ENCODE measurements around the gene MSH5.

MSH5 gene

DNA sequence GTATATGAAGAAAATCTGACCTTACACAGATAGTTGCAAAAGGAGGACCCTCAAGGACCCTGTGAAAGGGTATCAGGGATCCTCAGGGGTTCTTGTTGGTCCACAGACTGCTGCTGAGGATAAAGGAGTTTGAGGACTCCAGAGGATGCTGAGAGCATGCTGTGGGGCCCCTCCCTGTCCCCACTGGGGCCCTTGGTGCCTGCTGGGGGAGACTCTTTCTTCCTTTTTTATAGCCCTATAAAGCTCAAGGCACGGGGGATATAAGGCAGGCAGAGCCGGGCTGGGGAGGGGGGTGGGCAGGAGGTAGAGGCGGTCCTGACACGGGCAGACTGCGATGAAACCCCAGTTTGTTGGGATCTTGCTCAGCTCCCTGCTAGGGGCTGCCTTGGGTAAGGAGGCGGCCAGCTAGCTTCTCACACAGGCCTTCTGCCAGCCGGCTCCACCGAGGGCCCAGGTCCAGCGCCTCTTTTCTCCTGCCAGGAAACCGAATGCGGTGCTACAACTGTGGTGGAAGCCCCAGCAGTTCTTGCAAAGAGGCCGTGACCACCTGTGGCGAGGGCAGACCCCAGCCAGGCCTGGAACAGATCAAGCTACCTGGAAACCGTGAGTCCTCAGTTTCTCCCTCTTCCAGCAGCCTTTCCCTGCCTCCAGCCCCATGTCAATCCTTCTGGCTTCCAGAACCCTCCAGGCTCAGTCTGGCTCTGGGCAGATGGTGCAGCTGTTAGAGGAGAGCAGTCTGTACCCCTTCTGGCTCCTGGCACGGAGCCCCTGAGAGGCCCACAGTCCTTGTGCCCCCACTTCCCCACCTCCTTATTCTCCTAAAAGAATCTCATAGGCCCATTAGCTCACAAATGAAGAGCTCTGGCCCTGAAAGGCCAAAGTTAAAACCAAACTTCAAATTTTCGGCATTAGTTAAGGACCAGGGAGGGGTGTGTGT is 24.5 kb upstream of the MSH5 start, which contains the start of gene LY6G6D:
Gene LY6G6D (plus strand): TSS at position 327 of the 937 bp plus-strand sequence. CDS start 8 bp downstream, at position 335.
- no peaks in the 10 kb centered on the region for H3K9me3 ChIP-seq (ENCODE audit: control insufficient read depth, insufficient read depth, low read length)
- H3K4me1 ChIP-seq (ENCODE audit: control insufficient read depth, insufficient read depth, low read length), result peaks cover 21% of the 10 kb centered on the region
- H3K36me3 ChIP-seq (ENCODE audit: control insufficient read depth, insufficient read depth, low read length), result no peaks in the 10 kb centered on the region
- peak within 1 kb of the TSS; percentile 39 for H3K9ac ChIP-seq (ENCODE audit: low read depth, low read length)
- no peaks in the 10 kb centered on the region for H3K27me3 ChIP-seq (ENCODE audit: control insufficient read depth, insufficient read depth, low read length)
- no peak within 1 kb of the TSS for H3K4me3 ChIP-seq (ENCODE audit: low read depth, low read length)

DNA sequence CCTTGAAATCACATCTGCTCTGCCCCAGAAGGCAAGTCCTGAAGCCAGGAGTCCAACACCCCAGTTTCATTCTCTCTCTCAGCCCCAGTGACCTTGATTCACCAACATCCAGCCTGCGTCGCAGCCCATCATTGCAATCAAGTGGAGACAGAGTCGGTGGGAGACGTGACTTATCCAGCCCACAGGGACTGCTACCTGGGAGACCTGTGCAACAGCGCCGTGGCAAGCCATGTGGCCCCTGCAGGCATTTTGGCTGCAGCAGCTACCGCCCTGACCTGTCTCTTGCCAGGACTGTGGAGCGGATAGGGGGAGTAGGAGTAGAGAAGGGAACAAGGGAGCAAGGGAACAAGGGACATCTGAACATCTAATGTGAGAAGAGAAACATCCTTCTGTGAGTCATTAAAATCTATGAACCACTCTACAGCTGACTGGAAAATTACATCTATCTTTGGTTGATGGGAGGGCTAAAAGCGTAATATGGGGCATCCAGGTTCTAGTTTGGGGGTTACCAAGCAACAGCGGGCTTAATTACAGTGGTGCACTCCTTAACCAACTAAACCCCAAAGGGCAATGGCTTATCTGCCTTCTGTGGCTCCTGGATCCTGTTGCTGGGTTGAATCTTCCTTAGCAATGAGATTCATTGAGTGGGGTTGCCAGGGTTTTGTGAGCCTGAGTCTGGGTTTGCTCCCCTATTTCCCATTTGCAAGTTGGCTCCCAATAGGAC is 22.1 kb upstream of the MSH5 start:
- H3K9me3 ChIP-seq (ENCODE audit: control insufficient read depth, insufficient read depth, low read length), result no peaks in the 10 kb centered on the region
- no peaks in the 10 kb centered on the region for H3K36me3 ChIP-seq (ENCODE audit: control insufficient read depth, insufficient read depth, low read length)
- no peak overlapping the region for H3K4me3 ChIP-seq (ENCODE audit: low read depth, low read length)
- H3K27me3 ChIP-seq (ENCODE audit: control insufficient read depth, insufficient read depth, low read length), result no peaks in the 10 kb centered on the region
- H3K4me1 ChIP-seq (ENCODE audit: control insufficient read depth, insufficient read depth, low read length), result peaks cover 21% of the 10 kb centered on the region
- H3K9ac ChIP-seq (ENCODE audit: low read depth, low read length), result no peak overlapping the region

- Histone ChIP-seq H3K4me3 (ENCODE audit: low read depth, low read length) (no peak overlapping the region), H3K36me3 (ENCODE audit: control insufficient read depth, insufficient read depth, low read length) (no peaks in the 10 kb centered on the region), H3K9ac (ENCODE audit: low read depth, low read length) (no peak overlapping the region), H3K4me1 (ENCODE audit: control insufficient read depth, insufficient read depth, low read length) (peaks cover 21% of the 10 kb centered on the region), H3K27me3 (ENCODE audit: control insufficient read depth, insufficient read depth, low read length) (no peaks in the 10 kb centered on the region), H3K9me3 (ENCODE audit: control insufficient read depth, insufficient read depth, low read length) (no peaks in the 10 kb centered on the region)
Measured at GRCh38 chr6:31718265-31718664, 21.5 kb upstream of the MSH5 start.

GRCh38 chr6:31719001-31719400 is 20.8 kb upstream of the MSH5 start:
- no peak overlapping the region for H3K4me3 ChIP-seq (ENCODE audit: low read depth, low read length)
- H3K27me3 ChIP-seq (ENCODE audit: control insufficient read depth, insufficient read depth, low read length), result no peaks in the 10 kb centered on the region
- H3K36me3 ChIP-seq (ENCODE audit: control insufficient read depth, insufficient read depth, low read length), result no peaks in the 10 kb centered on the region
- H3K9ac ChIP-seq (ENCODE audit: low read depth, low read length), result no peak overlapping the region
- no peaks in the 10 kb centered on the region for H3K9me3 ChIP-seq (ENCODE audit: control insufficient read depth, insufficient read depth, low read length)
- peaks cover 18% of the 10 kb centered on the region for H3K4me1 ChIP-seq (ENCODE audit: control insufficient read depth, insufficient read depth, low read length)

- H3K9ac ChIP-seq (ENCODE audit: low read depth, low read length), result no peak overlapping the region
- no peak overlapping the region for H3K4me3 ChIP-seq (ENCODE audit: low read depth, low read length)
- no peaks in the 10 kb centered on the region for H3K9me3 ChIP-seq (ENCODE audit: control insufficient read depth, insufficient read depth, low read length)
- H3K36me3 ChIP-seq (ENCODE audit: control insufficient read depth, insufficient read depth, low read length), result no peaks in the 10 kb centered on the region
- H3K4me1 ChIP-seq (ENCODE audit: control insufficient read depth, insufficient read depth, low read length), result peaks cover 9% of the 10 kb centered on the region
- H3K27me3 ChIP-seq (ENCODE audit: control insufficient read depth, insufficient read depth, low read length), result no peaks in the 10 kb centered on the region
Measured at GRCh38 chr6:31720196-31720770, 19.5 kb upstream of the MSH5 start.

DNA sequence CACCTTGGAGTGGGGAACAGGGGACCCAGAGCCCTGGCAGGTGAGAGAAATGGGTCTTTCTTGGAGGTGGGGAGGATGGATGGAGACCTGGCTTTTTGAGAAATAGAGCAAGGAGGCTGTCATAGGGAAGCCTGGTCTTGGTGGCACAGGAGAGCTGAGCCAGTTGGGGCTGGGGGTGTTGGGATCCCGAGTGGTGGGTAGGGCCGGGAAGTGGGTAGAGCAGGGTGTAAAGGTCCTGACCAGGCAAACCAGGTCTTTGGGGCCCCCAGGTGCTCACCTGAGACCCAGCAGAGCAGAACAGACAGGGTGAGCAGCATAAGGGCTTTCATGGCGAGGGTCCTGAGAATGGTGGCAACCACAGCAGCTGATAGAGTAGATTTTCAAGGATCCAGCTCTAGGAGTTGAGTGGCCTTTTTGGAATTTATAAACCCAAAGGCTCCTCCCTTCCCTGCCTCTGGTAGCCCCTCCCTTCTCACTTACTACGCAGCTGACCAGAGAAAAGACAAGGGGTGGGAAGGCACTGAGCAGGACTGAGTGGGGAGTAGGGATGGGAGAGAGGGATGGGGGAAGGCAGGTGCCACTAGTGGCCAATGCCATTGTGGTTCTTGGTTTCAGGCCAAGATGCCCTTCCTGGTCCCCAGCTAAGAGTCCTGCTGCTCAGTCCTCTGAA is 18.3 kb upstream of the MSH5 start, which contains the start of gene LY6G6C:
Gene LY6G6C (minus strand): TSS at position 396 of the 670 bp plus-strand sequence. CDS start 67 bp downstream, at position 329.
- peaks cover 9% of the 10 kb centered on the region for H3K4me1 ChIP-seq (ENCODE audit: control insufficient read depth, insufficient read depth, low read length)
- no peaks in the 10 kb centered on the region for H3K36me3 ChIP-seq (ENCODE audit: control insufficient read depth, insufficient read depth, low read length)
- no peaks in the 10 kb centered on the region for H3K27me3 ChIP-seq (ENCODE audit: control insufficient read depth, insufficient read depth, low read length)
- H3K4me3 ChIP-seq (ENCODE audit: low read depth, low read length), result no peak within 1 kb of the TSS
- no peaks in the 10 kb centered on the region for H3K9me3 ChIP-seq (ENCODE audit: control insufficient read depth, insufficient read depth, low read length)
- H3K9ac ChIP-seq (ENCODE audit: low read depth, low read length), result no peak within 1 kb of the TSS

GRCh38 chr6:31722173-31722572 is 17.6 kb upstream of the MSH5 start:
- H3K27me3 ChIP-seq (ENCODE audit: control insufficient read depth, insufficient read depth, low read length), result no peaks in the 10 kb centered on the region
- peaks cover 8% of the 10 kb centered on the region for H3K4me1 ChIP-seq (ENCODE audit: control insufficient read depth, insufficient read depth, low read length)
- no peak overlapping the region for H3K4me3 ChIP-seq (ENCODE audit: low read depth, low read length)
- H3K36me3 ChIP-seq (ENCODE audit: control insufficient read depth, insufficient read depth, low read length), result peaks cover 4% of the 10 kb centered on the region
- no peaks in the 10 kb centered on the region for H3K9me3 ChIP-seq (ENCODE audit: control insufficient read depth, insufficient read depth, low read length)
- no peak overlapping the region for H3K9ac ChIP-seq (ENCODE audit: low read depth, low read length)

DNA sequence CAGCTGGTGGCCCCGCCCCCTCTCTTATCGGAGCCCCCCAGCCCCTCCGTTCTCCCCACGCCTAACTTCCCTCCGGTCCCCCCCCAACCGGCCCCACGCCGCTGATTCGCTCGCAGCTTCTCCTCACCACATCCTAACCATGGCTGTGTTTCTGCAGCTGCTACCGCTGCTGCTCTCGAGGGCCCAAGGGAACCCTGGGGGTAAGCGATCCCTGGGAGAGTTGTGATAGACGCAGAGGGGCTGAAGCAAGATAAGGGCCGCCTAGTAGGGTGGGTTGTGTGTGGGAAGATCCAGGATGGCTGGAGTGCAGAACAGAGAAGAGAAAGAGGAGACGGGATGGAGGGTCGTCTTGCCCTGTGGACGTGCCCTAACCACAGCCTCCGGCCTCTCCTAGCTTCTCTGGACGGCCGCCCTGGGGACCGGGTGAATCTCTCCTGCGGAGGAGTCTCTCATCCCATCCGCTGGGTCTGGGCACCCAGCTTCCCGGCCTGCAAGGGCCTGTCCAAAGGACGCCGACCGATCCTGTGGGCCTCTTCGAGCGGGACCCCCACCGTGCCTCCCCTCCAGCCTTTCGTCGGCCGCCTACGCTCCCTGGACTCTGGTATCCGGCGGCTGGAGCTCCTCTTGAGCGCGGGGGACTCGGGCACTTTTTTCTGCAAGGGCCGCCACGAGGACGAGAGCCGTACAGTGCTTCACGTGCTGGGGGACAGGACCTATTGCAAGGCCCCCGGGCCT is 16.4 kb upstream of the MSH5 start, which contains the start of gene MPIG6B:
Gene MPIG6B (plus strand): TSS at position 129 of the 735 bp plus-strand sequence. CDS start 11 bp downstream, at position 140.
- Histone ChIP-seq H3K27me3 (ENCODE audit: control insufficient read depth, insufficient read depth, low read length) (no peaks in the 10 kb centered on the region), H3K4me1 (ENCODE audit: control insufficient read depth, insufficient read depth, low read length) (no peaks in the 10 kb centered on the region), H3K4me3 (ENCODE audit: low read depth, low read length) (no peak within 1 kb of the TSS), H3K36me3 (ENCODE audit: control insufficient read depth, insufficient read depth, low read length) (peaks cover 4% of the 10 kb centered on the region), H3K9ac (ENCODE audit: low read depth, low read length) (no peak within 1 kb of the TSS), H3K9me3 (ENCODE audit: control insufficient read depth, insufficient read depth, low read length) (no peaks in the 10 kb centered on the region)

- no peak overlapping the region for H3K9ac ChIP-seq (ENCODE audit: low read depth, low read length)
- H3K36me3 ChIP-seq (ENCODE audit: control insufficient read depth, insufficient read depth, low read length), result peaks cover 4% of the 10 kb centered on the region
- H3K9me3 ChIP-seq (ENCODE audit: control insufficient read depth, insufficient read depth, low read length), result no peaks in the 10 kb centered on the region
- no peak overlapping the region for H3K4me3 ChIP-seq (ENCODE audit: low read depth, low read length)
- H3K4me1 ChIP-seq (ENCODE audit: control insufficient read depth, insufficient read depth, low read length), result no peaks in the 10 kb centered on the region
- no peaks in the 10 kb centered on the region for H3K27me3 ChIP-seq (ENCODE audit: control insufficient read depth, insufficient read depth, low read length)
Measured at GRCh38 chr6:31723980-31724691, 15.7 kb upstream of the MSH5 start.

GRCh38 chr6:31725502-31726350 is 14.1 kb upstream of the MSH5 start:
- Histone ChIP-seq H3K27me3 (ENCODE audit: control insufficient read depth, insufficient read depth, low read length) (no peaks in the 10 kb centered on the region), H3K9me3 (ENCODE audit: control insufficient read depth, insufficient read depth, low read length) (no peaks in the 10 kb centered on the region), H3K36me3 (ENCODE audit: control insufficient read depth, insufficient read depth, low read length) (peaks cover 7% of the 10 kb centered on the region), H3K9ac (ENCODE audit: low read depth, low read length) (no peak overlapping the region), H3K4me1 (ENCODE audit: control insufficient read depth, insufficient read depth, low read length) (no peaks in the 10 kb centered on the region), H3K4me3 (ENCODE audit: low read depth, low read length) (no peak overlapping the region)

Measured in iPS-15b (cell line).